Activated naive CD4-positive, alpha-beta T cell treated with anti-CD3 and anti-CD28 coated beads, Interleukin-2, amount 50 U/mL, for 16 hours (primary cell): Measurements from ENCODE around the gene RBMY1B.
"Not testable (repeated sequence)": the region's sequence is repeated elsewhere in the genome, so short reads cannot be mapped to it uniquely, and the experiment has no call there.

ENCODE experiments used
- DNase-seq: peaks from one replicate; pipeline ENCODE4 v3.0.0-alpha.2; 2020

Gene RBMY1B

DNA sequence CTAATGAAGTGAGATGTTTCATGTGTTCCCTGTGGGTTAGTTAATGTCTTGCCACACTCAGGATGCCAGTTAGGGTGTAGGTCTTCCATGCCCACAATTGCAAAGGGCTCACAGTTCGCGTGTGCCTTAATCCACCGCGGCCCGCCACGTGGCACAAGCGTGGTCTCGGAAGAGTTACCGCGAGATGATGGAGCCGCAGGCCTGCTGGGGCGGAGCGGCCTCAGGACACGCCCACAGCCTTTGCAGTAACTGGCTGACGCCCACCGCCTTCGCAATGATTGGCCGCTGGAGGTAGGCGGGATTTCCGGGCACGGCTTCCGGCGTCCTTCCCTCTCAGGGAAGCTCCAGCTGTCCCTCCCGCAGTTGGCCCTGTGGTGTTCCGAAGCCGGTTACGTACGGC, at the start of gene RBMY1B:
RBMY1B (plus strand) TSS at position 301 of the 400 bp plus-strand sequence. CDS start 2,013 bp downstream, outside the sequence.
- not testable (repeated sequence) for DNase-seq

DNA sequence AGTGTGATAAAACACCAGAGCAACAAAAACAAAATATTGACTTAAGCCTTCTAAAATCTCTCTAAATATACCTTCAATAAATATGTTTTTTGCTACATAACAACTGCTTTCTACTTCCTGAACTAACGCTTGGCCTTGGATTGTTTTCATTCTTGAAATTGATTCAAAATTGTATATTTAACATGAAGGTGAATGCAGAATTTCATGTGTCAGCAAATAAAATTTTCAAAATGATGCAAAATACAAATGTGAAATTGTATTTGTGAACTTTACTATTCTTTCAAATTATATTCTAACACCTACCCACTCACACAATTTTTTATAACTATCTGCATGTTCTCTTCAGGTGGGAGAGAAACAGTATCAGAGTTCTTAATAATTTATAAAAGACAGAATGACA, 48.2 kb upstream of the RBMY1B start:
- not testable (repeated sequence) for DNase-seq

DNA sequence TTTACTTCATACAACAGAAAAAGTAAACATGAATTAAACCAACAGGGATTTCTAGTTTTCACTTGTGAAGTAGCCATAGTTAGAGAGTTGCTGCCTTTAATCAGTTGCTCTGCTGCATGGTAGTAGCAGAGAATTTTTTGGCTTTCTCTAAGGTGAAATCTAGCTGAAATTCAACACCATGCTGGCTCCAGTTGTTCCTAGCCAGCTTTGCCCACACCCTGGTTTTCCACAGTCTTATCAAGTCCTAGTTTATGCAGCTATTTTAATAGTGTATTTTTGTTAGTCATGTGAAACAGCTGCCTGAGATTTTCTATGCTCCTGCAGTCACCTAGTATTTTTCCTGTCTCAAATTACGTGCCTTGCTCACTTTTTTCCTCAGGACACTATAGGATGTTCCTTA, 28.2 kb upstream of the RBMY1B start:
- DNase-seq: no peak

DNA sequence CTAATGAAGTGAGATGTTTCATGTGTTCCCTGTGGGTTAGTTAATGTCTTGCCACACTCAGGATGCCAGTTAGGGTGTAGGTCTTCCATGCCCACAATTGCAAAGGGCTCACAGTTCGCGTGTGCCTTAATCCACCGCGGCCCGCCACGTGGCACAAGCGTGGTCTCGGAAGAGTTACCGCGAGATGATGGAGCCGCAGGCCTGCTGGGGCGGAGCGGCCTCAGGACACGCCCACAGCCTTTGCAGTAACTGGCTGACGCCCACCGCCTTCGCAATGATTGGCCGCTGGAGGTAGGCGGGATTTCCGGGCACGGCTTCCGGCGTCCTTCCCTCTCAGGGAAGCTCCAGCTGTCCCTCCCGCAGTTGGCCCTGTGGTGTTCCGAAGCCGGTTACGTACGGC, 23.4 kb downstream of the RBMY1B start, which contains the start of gene RBMY1A1:
RBMY1A1 (plus strand) TSS at position 301 of the 400 bp plus-strand sequence. CDS start 2,013 bp downstream, outside the sequence.
- not testable (repeated sequence) for DNase-seq

DNA sequence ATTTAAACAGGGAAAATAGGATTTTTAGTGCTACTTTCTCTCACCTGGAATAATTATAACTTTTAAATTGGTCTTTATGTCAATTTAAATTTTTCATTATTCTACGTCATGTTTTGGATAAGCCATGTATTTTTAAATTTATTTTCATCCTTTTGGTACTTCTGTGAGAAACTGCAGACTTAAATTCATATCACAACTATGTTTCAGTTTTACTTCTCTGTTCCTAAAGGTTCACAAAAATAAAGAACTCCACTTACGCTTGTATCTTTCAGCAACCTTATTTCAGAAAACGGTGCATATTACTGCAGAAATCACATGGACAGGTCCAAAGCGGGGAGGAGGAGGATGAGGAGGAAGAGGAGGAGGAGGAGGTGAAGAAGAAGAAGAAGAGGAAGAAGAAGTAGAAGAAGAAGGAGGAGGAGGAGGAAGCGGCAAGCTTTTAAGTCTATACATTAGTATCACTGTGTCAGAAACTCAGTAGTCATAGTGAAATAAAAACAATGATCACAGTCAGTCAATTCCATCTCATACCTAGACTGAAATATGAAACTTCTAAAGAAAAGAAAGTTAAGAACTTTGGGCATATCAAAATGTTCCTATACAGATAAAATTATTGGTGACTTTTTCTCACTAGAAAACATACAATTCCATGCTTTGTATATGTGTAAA, 48.3 kb downstream of the RBMY1B start:
- DNase-seq: not testable (repeated sequence)
